Spleen (tissue), 11 donors: ENCODE measurements around the gene MRPS10. TPM values are rescaled to one million over a fixed set of nuclear protein-coding genes. Genes with fewer than 3 reads are reported as not detected.
A peak's percentile ranks its signal among the peaks of the same experiment; 100 is the strongest.
"Not testable (repeated sequence)": the region's sequence is repeated elsewhere in the genome, so short reads cannot be mapped to it uniquely, and the experiment has no call there.

ENCODE experiments used
- DNase-seq: peaks from one replicate; pipeline ENCODE4 v3.0.0-alpha.2; 2020
- H3K27ac ChIP-seq, 8 donors: fragments of 200-600 bp; sonication (generic) in 7 of 8; 1 replicate in 4 of 8; 2 replicates in 4 of 8; pipeline versions ENCODE4 v1.5.0 to v1.8.0; 2016 to 2021; ENCODE audit warnings: inconsistent platforms in 4 of 8, mild to moderate bottlenecking in 4 of 8, moderate library complexity in 1 of 8
- H3K27me3 ChIP-seq, 7 donors: fragments of 200-600 bp; sonication (generic) in 6 of 7; replicated peaks in 1 of 7; 1 replicate in 4 of 7; 2 replicates in 3 of 7; pipeline versions ENCODE4 v1.5.0 to v1.8.0; 2016 to 2021; ENCODE audit warnings: inconsistent platforms in 3 of 7, mild to moderate bottlenecking in 1 of 7
- H3K36me3 ChIP-seq, 6 donors: fragments of 200-600 bp; sonication (generic) in 5 of 6; 1 replicate in 4 of 6; 2 replicates in 2 of 6; pipeline versions ENCODE4 v1.5.0 to v1.8.0; 2016 to 2021; ENCODE audit warnings: inconsistent platforms in 2 of 6
- H3K4me1 ChIP-seq, 6 donors: fragments of 200-600 bp; sonication (generic) in 5 of 6; 1 replicate in 3 of 6; 2 replicates in 3 of 6; pipeline versions ENCODE4 v1.5.0 to v1.8.0; 2016 to 2021; ENCODE audit warnings: inconsistent platforms in 3 of 6
- H3K4me3 ChIP-seq, 8 donors: fragments of 200-600 bp; sonication (generic) in 7 of 8; 1 replicate in 4 of 8; 2 replicates in 4 of 8; pipeline versions ENCODE4 v1.5.0 to v1.8.0; 2016 to 2021; ENCODE audit warnings: inconsistent platforms in 4 of 8, mild to moderate bottlenecking in 4 of 8, moderate library complexity in 2 of 8
- H3K9me3 ChIP-seq, 8 donors: fragments of 200-600 bp; sonication (generic) in 7 of 8; 1 replicate in 4 of 8; 2 replicates in 4 of 8; pipeline versions ENCODE4 v1.5.0 to v1.8.0; 2016 to 2021; ENCODE audit warnings: inconsistent platforms in 4 of 8
- CTCF ChIP-seq, 11 experiments: fragments of 200-600 bp in 7 of 11; fragments of 450-650 bp in 4 of 11; sonication (generic) in 4 of 11; IDR thresholded peaks in 8 of 11; conservative IDR thresholded peaks in 3 of 11; 1 replicate in 7 of 11; 2 replicates in 4 of 11; pipeline versions ENCODE4 v1.4.0 to v1.8.0; 2016 to 2021; ENCODE audit warnings: antibody characterized with exemption in 11 of 11, inconsistent platforms in 4 of 11, mild to moderate bottlenecking in 1 of 11
- POLR2A ChIP-seq, 3 donors: fragments of 450-650 bp; IDR thresholded peaks; one replicate each; pipeline ENCODE4 v1.5.1; 2017; ENCODE audit warnings: antibody characterized with exemption in 3 of 3, mild to moderate bottlenecking in 1 of 3
- POLR2AphosphoS5 ChIP-seq, 3 donors: sonication (generic); formaldehyde crosslinking; IDR thresholded peaks; one replicate each; pipeline ENCODE4 v1.5.1; 2017; ENCODE audit warnings: antibody characterized with exemption in 3 of 3
- WGBS, 5 donors: extraction: QIAGEN DNeasy Blood & Tissue Kit in 3 of 5; methylation state at CpG; one replicate each; pipeline versions ENCODE4 v1.1.5 to v1.1.7; 2013 to 2018; 5-methylcytosine and 5-hydroxymethylcytosine counted together
- intact Hi-C: fragments of 100-400 bp; cut with DNase I; formaldehyde crosslinking; loops from one replicate; pipeline ENCODE4 v1.15.0; 2023; ENCODE audit warnings: low total_unique reads
- polyA plus RNA-seq, 3 donors: library from polyadenylated mRNA; stranded (reverse); fragments of 200-250 nt; gene quantifications; one replicate each; pipeline ENCODE4 v1.2.1, GENCODE V29; 2013
- total RNA-seq, 7 donors: library from RNA; depleted of rRNA in 3 of 7; stranded (reverse); fragments of >200 nt in 3 of 7; fragmentation: NEBNext Ultra II Directional in 4 of 7; extraction: Animal tissue kit (Norgen Biotek cat#: 25700) in 4 of 7; gene quantifications; one replicate each; pipeline versions ENCODE4 v1.1.0 to v1.2.1, GENCODE V29; 2016 to 2021
- donor health status: healthy with polysubstance abuse.
- donor health status: DM: no; HTN: no; CAD: no; lungs with moderate emphysema.
- donor health status: DM: no; HTN: no; CAD: no.
- donor health status: Bipolar disorder and iron deficiency.
- donor health status: healthy.
- donor health status: DM: no; HTN: no; CAD: no.
- donor health status: DM: yes; HTN: yes; CAD: no.

Gene MRPS10
- total and polyA plus RNA-seq, 10 donors: 17.2 to 32.3 (median 27.0) TPM

GRCh38 chr6:42222448-42222847 is 4.8 kb upstream of the MRPS10 start:
- DNase-seq: no peak
- Histone ChIP-seq H3K27me3 (no peaks in the 10 kb centered on the region), H3K4me1 (peaks cover 0 to 11% (median 6%) of the 10 kb centered on the region in 6 donors), H3K9me3 (no peaks in the 10 kb centered on the region), H3K36me3 (peaks cover 0 to 10% (median under 1%) of the 10 kb centered on the region in 6 donors), H3K27ac (no peak overlapping the region), H3K4me3 (no peak overlapping the region)
- 79 to 94% (median 88%) methylated on average over 7 of the region's 7 CpGs for WGBS, 5 donors
- TF ChIP-seq CTCF (IDR thresholded peaks at IDR 0.05 in 8 of 11, conservative IDR thresholded peaks at IDR 0.05 in 3 of 11): no peak
- no peak for TF ChIP-seq POLR2AphosphoS5 (IDR thresholded peaks at IDR 0.05)
- TF ChIP-seq POLR2A (IDR thresholded peaks at IDR 0.05): no peak
- intact Hi-C loops: no loop called here

- H3K27ac ChIP-seq: no peak overlapping the region
- peaks cover 0 to 1% (median 0%) of the 10 kb centered on the region in 6 donors for H3K36me3 ChIP-seq
- no peaks in the 10 kb centered on the region for H3K9me3 ChIP-seq
- intact Hi-C loops: no loop called here
- DNase-seq: no peak
- peaks cover 6 to 20% (median 15%) of the 10 kb centered on the region in 6 donors for H3K4me1 ChIP-seq
- H3K27me3 ChIP-seq: no peaks in the 10 kb centered on the region
- TF ChIP-seq CTCF (IDR thresholded peaks at IDR 0.05 in 8 of 11, conservative IDR thresholded peaks at IDR 0.05 in 3 of 11) (no peak), POLR2AphosphoS5 (IDR thresholded peaks at IDR 0.05) (no peak), POLR2A (IDR thresholded peaks at IDR 0.05) (no peak)
- WGBS, 5 donors: 86 to 94% (median 90%) methylated on average over 4 of the region's 4 CpGs
- no peak overlapping the region for H3K4me3 ChIP-seq
Observed at GRCh38 chr6:42221546-42221945, 3.9 kb upstream of the MRPS10 start.

GRCh38 chr6:42220807-42221206 is 3.1 kb upstream of the MRPS10 start:
- H3K27ac ChIP-seq: no peak overlapping the region
- H3K9me3 ChIP-seq: no peaks in the 10 kb centered on the region
- peaks cover 8 to 27% (median 18%) of the 10 kb centered on the region in 6 donors for H3K4me1 ChIP-seq
- no peak for TF ChIP-seq POLR2AphosphoS5 (IDR thresholded peaks at IDR 0.05)
- no peak for TF ChIP-seq CTCF (IDR thresholded peaks at IDR 0.05 in 8 of 11, conservative IDR thresholded peaks at IDR 0.05 in 3 of 11)
- no peak for TF ChIP-seq POLR2A (IDR thresholded peaks at IDR 0.05)
- no peaks in the 10 kb centered on the region for H3K27me3 ChIP-seq
- 68 to 87% (median 82%) methylated on average over 6 of the region's 6 CpGs for WGBS, 5 donors
- no peak for DNase-seq
- intact Hi-C loops: no loop called here
- H3K4me3 ChIP-seq: no peak overlapping the region
- no peaks in the 10 kb centered on the region for H3K36me3 ChIP-seq

GRCh38 chr6:42217157-42217518 is 523 bp downstream of the MRPS10 start:
- H3K4me3 ChIP-seq: peak overlapping the region; percentile 66 to 85 (median 75)
- H3K4me1 ChIP-seq: peaks cover 13 to 59% (median 34%) of the 10 kb centered on the region in 6 donors
- H3K27ac ChIP-seq: peak overlapping the region; percentile 58 to 87 (median 78)
- TF ChIP-seq CTCF (IDR thresholded peaks at IDR 0.05 in 8 of 11, conservative IDR thresholded peaks at IDR 0.05 in 3 of 11) (peak in 1 of 11 experiments; percentile 4), POLR2A (IDR thresholded peaks at IDR 0.05) (no peak)
- H3K36me3 ChIP-seq: peaks cover 2 to 21% (median 17%) of the 10 kb centered on the region in 6 donors
- H3K9me3 ChIP-seq: no peaks in the 10 kb centered on the region
- intact Hi-C loops: no loop called here
- 4 to 8% (median 5%) methylated on average over 5 of the region's 5 CpGs for WGBS, 5 donors
- no peaks in the 10 kb centered on the region for H3K27me3 ChIP-seq
- no peak for DNase-seq

GRCh38 chr6:42216495-42216894 is 1.2 kb downstream of the MRPS10 start:
- H3K9me3 ChIP-seq, intact Hi-C loops, H3K27ac ChIP-seq, H3K27me3 ChIP-seq, DNase-seq: not testable (repeated sequence)
- Histone ChIP-seq H3K4me1 (peaks cover 13 to 65% (median 34%) of the 10 kb centered on the region in 6 donors), H3K4me3 (peak overlapping the region in 7 of 8 donors; percentile 66 to 85 (median 76)), H3K36me3 (peaks cover 2 to 28% (median 22%) of the 10 kb centered on the region in 6 donors)
- WGBS, 5 donors: 82 to 89% (median 84%) methylated on average over 18 of the region's 18 CpGs
